Tibial artery (tissue), 4 donors: ENCODE results near the gene SAMD14.

Experiments
- DNase-seq, 2 donors: peaks; one replicate each; pipeline ENCODE4 v3.0.0-alpha.2; 2019
- H3K27ac ChIP-seq, 2 donors: fragments of 200-600 bp; sonication (generic) in 1 of 2; 1 replicate in 1 of 2; 2 replicates in 1 of 2; pipeline ENCODE4 v1.5.1; 2018 to 2019; ENCODE audit warnings: mild to moderate bottlenecking in 1 of 2
- H3K27me3 ChIP-seq, 2 donors: fragments of 200-600 bp; sonication (generic) in 1 of 2; one replicate each; pipeline versions ENCODE4 v1.5.1 to v1.6.0; 2016 to 2019
- H3K36me3 ChIP-seq, 3 donors: fragments of 200-600 bp; sonication (generic) in 2 of 3; one replicate each; pipeline ENCODE4 v1.5.1; 2016 to 2019; ENCODE audit warnings: mild to moderate bottlenecking in 2 of 3
- H3K4me1 ChIP-seq, 4 donors: fragments of 200-600 bp; sonication (generic) in 2 of 4; 1 replicate in 3 of 4; 2 replicates in 1 of 4; pipeline ENCODE4 v1.5.1; 2016 to 2019
- H3K4me3 ChIP-seq, 2 donors: fragments of 200-600 bp; sonication (generic) in 1 of 2; 1 replicate in 1 of 2; 2 replicates in 1 of 2; pipeline ENCODE4 v1.5.1; 2018 to 2019; ENCODE audit warnings: mild to moderate bottlenecking in 2 of 2
- H3K9me3 ChIP-seq, 3 donors: fragments of 200-600 bp; sonication (generic) in 1 of 3; one replicate each; pipeline ENCODE4 v1.5.1; 2016 to 2019
- intact Hi-C: fragments of 100-400 bp; cut with DNase I; formaldehyde crosslinking; loops from one replicate; pipeline ENCODE4 v1.15.0; 2023; ENCODE audit warnings: low total_unique reads
- TF ChIP-seq, protein P1 (sequence below), 2 experiments: fragments of 200-600 bp in 1 of 2; fragments of 450-650 bp in 1 of 2; IDR thresholded peaks; one replicate each; pipeline ENCODE4 v1.5.1; 2017 to 2019; ENCODE audit warnings: antibody characterized with exemption in 2 of 2, mild to moderate bottlenecking in 1 of 2, moderate library complexity in 1 of 2

Gene SAMD14

DNA sequence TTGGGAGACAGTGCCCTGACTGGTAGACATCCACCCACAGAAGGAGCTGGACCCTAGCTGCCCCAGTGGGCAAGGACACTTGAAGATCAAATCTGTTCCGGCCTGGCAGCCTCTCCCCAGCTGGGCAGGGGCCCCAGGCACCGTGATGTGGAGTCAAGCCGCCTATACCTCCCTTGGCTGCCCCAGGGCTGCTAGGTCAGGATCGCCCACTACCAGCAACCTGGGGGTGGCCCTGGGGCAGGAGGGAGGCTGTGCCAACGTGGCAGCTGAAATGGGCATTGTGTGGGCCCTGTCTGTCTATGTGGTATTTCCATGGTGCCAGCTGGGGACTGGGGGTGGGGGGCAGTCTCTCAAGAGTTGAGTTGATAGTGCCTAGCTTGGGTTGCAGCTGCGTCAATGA lies 33.9 kb downstream of the SAMD14 start:
- H3K9me3 ChIP-seq, result no peaks in the 10 kb centered on the region
- H3K36me3 ChIP-seq, result peaks cover 19 to 39% (median 28%) of the 10 kb centered on the region in 3 donors
- DNase-seq, result no peak
- intact Hi-C loops, result loop anchor here (5.0 kb wide), 1 partner anchor 101 kb away; no protein-coding TSS in a partner anchor
- H3K4me1 ChIP-seq, result peaks cover 0 to 49% (median 36%) of the 10 kb centered on the region in 4 donors
- peak overlapping the region; percentile 87 to 96 for H3K27ac ChIP-seq
- TF ChIP-seq, protein P1, sequence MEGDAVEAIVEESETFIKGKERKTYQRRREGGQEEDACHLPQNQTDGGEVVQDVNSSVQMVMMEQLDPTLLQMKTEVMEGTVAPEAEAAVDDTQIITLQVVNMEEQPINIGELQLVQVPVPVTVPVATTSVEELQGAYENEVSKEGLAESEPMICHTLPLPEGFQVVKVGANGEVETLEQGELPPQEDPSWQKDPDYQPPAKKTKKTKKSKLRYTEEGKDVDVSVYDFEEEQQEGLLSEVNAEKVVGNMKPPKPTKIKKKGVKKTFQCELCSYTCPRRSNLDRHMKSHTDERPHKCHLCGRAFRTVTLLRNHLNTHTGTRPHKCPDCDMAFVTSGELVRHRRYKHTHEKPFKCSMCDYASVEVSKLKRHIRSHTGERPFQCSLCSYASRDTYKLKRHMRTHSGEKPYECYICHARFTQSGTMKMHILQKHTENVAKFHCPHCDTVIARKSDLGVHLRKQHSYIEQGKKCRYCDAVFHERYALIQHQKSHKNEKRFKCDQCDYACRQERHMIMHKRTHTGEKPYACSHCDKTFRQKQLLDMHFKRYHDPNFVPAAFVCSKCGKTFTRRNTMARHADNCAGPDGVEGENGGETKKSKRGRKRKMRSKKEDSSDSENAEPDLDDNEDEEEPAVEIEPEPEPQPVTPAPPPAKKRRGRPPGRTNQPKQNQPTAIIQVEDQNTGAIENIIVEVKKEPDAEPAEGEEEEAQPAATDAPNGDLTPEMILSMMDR (IDR thresholded peaks at IDR 0.05), result no peak
- H3K4me3 ChIP-seq, result peak overlapping the region; percentile 77 to 89
- H3K27me3 ChIP-seq, result no peaks in the 10 kb centered on the region

DNA sequence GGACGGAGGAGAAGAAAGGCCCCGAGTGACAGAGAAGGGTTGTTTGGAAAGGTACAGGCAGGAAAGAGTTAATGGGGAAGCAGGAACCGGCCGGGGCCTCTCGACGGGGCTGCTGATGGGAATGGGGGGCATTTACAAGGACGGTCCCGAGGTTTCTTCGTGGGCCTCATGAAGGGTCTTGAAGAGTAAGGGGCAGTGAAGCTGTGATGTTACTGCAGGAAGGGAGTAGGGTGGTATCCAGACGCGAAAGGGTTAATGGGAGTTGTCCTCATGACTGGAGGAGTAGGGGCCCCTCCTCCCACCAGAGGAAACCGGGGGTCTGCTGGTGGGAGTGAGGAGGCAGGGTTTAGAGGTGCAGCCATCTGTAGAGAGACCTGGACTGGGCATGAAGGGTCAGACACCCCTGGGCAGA lies 34.3 kb downstream of the SAMD14 start:
- Histone ChIP-seq H3K27ac (peak overlapping the region; percentile 87 to 96), H3K27me3 (no peaks in the 10 kb centered on the region), H3K4me1 (peaks cover 0 to 44% (median 31%) of the 10 kb centered on the region in 4 donors), H3K36me3 (peaks cover 23 to 38% (median 30%) of the 10 kb centered on the region in 3 donors), H3K4me3 (peak overlapping the region; percentile 77 to 89), H3K9me3 (no peaks in the 10 kb centered on the region)
- TF ChIP-seq, protein P1 (IDR thresholded peaks at IDR 0.05), result no peak
- DNase-seq, result no peak
- intact Hi-C loops, result loop anchor here (5.0 kb wide), 1 partner anchor 102 kb away; no protein-coding TSS in a partner anchor

- peak within 1 kb of the TSS; percentile 87 to 96 for H3K27ac ChIP-seq
- TF ChIP-seq, protein P1 (IDR thresholded peaks at IDR 0.05), result no peak
- peak; percentile 96 to 98 for DNase-seq
- peaks cover 0 to 38% (median 25%) of the 10 kb centered on the region in 4 donors for H3K4me1 ChIP-seq
- H3K36me3 ChIP-seq, result peaks cover 29 to 38% (median 36%) of the 10 kb centered on the region in 3 donors
- peak within 1 kb of the TSS; percentile 77 to 89 for H3K4me3 ChIP-seq
- no peaks in the 10 kb centered on the region for H3K27me3 ChIP-seq
- H3K9me3 ChIP-seq, result no peaks in the 10 kb centered on the region
- intact Hi-C loops, result loop anchor here (5.0 kb wide), 2 partner anchors 102 to 202 kb away; no protein-coding TSS in a partner anchor
These were observed 35.0 kb downstream of the SAMD14 start, which contains the start of gene PDK2 for GRCh38 chr17:50094753-50095619. PDK2 (plus strand) TSS chr17:50095351; CDS start chr17:50095436, 85 bp downstream.

DNA sequence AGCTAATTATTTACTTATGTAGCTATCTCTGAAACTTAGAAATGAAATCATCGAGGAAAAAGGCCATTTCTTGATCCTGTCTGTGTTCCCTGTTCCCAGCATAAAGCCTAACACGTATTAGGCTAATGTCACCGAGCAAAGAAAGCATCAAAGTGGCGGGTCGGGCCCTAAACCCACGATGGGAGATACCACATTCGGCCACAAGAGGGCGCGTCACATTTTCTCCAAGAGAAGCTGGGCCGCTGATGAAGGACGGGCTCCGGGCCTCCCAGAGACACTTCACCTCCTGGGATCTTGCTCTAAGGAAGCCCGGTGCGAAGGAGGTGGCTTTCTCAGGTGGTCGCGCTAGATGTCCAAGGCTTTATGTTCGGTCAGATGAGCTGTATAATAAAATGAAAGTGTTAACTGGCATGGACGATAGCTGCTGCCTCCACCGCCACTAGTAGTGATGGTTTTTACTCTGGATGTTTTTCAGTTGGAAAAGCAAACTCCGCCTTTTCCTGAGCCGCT lies 35.7 kb downstream of the SAMD14 start:
- no peaks in the 10 kb centered on the region for H3K27me3 ChIP-seq
- peaks cover 36 to 39% (median 36%) of the 10 kb centered on the region in 3 donors for H3K36me3 ChIP-seq
- peaks cover 0 to 34% (median 22%) of the 10 kb centered on the region in 4 donors for H3K4me1 ChIP-seq
- peak overlapping the region; percentile 87 to 96 for H3K27ac ChIP-seq
- peak overlapping the region; percentile 77 to 89 for H3K4me3 ChIP-seq
- no peaks in the 10 kb centered on the region for H3K9me3 ChIP-seq
- TF ChIP-seq, protein P1 (IDR thresholded peaks at IDR 0.05), result peak; percentile 89 to 95
- DNase-seq, result peak; percentile 91 to 96
- intact Hi-C loops, result loop anchor here (5.0 kb wide), 1 partner anchor 203 kb away; no protein-coding TSS in a partner anchor

DNA sequence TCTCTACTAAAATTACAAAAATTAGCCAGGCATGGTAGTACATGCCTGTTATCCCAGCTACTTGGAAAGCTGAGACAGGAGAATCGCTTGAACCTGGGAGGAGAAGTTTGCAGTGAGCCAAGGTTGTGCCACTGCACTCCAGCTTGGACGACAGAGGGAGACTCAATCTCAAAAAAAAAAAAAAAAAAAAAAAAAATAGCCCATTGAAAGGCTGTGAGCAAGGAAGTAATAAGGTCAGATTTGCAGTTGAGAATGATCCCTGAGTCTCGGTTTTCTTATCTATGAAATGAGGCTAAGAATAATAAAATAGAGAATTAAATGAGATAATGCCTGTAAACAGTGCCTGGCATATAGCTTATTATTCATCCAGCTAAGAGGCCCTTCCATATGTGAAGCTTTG lies 36.2 kb downstream of the SAMD14 start:
- Histone ChIP-seq H3K36me3 (peaks cover 35 to 40% (median 36%) of the 10 kb centered on the region in 3 donors), H3K4me3 (no peak overlapping the region), H3K4me1 (peaks cover 0 to 30% (median 21%) of the 10 kb centered on the region in 4 donors), H3K27ac (peak overlapping the region; percentile 87 to 96), H3K9me3 (no peaks in the 10 kb centered on the region), H3K27me3 (no peaks in the 10 kb centered on the region)
- no peak for DNase-seq
- intact Hi-C loops, result loop anchor here (5.0 kb wide), 1 partner anchor 203 kb away; no protein-coding TSS in a partner anchor
- TF ChIP-seq, protein P1 (IDR thresholded peaks at IDR 0.05), result no peak
